B cell (primary cell): Measurements from ENCODE around the gene CNGA1.

Experiments
- EZH2 ChIP-seq: IDR thresholded peaks from 2 replicates; pipeline ENCODE4 v1.6.1; 2012; ENCODE audit warnings: borderline replicate concordance, low read depth, mild to moderate bottlenecking, moderate library complexity, low read length; ENCODE audit not compliant: insufficient read depth, poor library complexity, severe bottlenecking
- TF ChIP-seq, protein P1 (sequence below): fragments of 200-600 bp; IDR thresholded peaks from one replicate; pipeline ENCODE4 v1.8.0; 2022; ENCODE audit warnings: antibody characterized with exemption, mild to moderate bottlenecking

DNA sequence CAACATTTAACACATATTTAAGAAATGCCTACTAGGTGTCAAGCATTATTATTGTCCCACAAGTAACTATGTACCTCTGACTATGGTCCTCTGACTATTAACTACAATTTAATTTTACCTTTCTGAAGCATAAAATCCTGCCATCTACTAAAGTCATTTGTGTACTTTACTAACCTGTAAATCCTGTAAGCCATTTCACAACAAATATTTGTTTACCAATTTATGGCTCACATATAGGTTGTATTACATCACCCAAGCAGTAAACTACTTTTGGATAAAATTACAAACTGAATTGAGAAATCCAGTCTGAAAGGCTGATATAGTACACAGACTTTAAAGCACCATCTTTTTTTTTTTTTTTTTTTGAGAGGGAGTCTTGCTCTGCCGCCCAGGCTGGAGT, 43.8 kb downstream of the CNGA1 start:
- TF ChIP-seq, protein P1, sequence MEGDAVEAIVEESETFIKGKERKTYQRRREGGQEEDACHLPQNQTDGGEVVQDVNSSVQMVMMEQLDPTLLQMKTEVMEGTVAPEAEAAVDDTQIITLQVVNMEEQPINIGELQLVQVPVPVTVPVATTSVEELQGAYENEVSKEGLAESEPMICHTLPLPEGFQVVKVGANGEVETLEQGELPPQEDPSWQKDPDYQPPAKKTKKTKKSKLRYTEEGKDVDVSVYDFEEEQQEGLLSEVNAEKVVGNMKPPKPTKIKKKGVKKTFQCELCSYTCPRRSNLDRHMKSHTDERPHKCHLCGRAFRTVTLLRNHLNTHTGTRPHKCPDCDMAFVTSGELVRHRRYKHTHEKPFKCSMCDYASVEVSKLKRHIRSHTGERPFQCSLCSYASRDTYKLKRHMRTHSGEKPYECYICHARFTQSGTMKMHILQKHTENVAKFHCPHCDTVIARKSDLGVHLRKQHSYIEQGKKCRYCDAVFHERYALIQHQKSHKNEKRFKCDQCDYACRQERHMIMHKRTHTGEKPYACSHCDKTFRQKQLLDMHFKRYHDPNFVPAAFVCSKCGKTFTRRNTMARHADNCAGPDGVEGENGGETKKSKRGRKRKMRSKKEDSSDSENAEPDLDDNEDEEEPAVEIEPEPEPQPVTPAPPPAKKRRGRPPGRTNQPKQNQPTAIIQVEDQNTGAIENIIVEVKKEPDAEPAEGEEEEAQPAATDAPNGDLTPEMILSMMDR = no peak
- TF ChIP-seq EZH2 = no peak
